Uterus (tissue), 2 donors: ENCODE data around the gene MADD.

ENCODE experiments used
- CTCF ChIP-seq, 4 experiments: fragments of 200-600 bp in 2 of 4; fragments of 450-650 bp in 2 of 4; sonication (generic) in 2 of 4; IDR thresholded peaks; one replicate each; pipeline ENCODE4 v1.5.1; 2016 to 2019; ENCODE audit warnings: antibody characterized with exemption in 4 of 4, mild to moderate bottlenecking in 2 of 4, moderate library complexity in 1 of 4
- POLR2A ChIP-seq, 2 donors: fragments of 450-650 bp; IDR thresholded peaks; one replicate each; pipeline ENCODE4 v1.6.1; 2016; ENCODE audit warnings: antibody characterized with exemption in 2 of 2, mild to moderate bottlenecking in 1 of 2, moderate library complexity in 1 of 2

- no peak for TF ChIP-seq CTCF (IDR thresholded peaks at IDR 0.05)
- no peak for TF ChIP-seq POLR2A (IDR thresholded peaks at IDR 0.05)
Observed at GRCh38 chr11:47348131-47348802, 78.3 kb downstream of the MADD start.
